Heart right ventricle (tissue), 16 donors: Measurements from ENCODE around the gene MPI. TPM values are rescaled to one million over a fixed set of nuclear protein-coding genes. Genes with fewer than 3 reads are reported as not detected.

Source experiments
- ATAC-seq, 8 donors: fragments of 200-7000 bp; cut with Tn5 transposase; one replicate each; pipeline ENCODE4 v1.9.1; 2020; ENCODE audit warnings: mild to moderate bottlenecking in 8 of 8, moderate library complexity in 8 of 8, moderate number of reproducible peaks in 1 of 8
- DNase-seq, 2 donors: peaks; one replicate each; pipeline ENCODE4 v3.0.0-alpha.2; 2020
- H3K27ac ChIP-seq, 10 donors: fragments of 200-600 bp; sonication (generic) in 2 of 10; one replicate each; pipeline versions ENCODE4 v1.5.0 to v1.8.0; 2020 to 2022; ENCODE audit warnings: mild to moderate bottlenecking in 3 of 10
- H3K27me3 ChIP-seq, 7 donors: fragments of 200-600 bp; one replicate each; pipeline ENCODE4 v1.8.0; 2021 to 2022; ENCODE audit warnings: mild to moderate bottlenecking in 2 of 7
- H3K36me3 ChIP-seq, 9 donors: fragments of 200-600 bp; sonication (generic) in 1 of 9; one replicate each; pipeline versions ENCODE4 v1.5.0 to v1.8.0; 2020 to 2022; ENCODE audit warnings: mild to moderate bottlenecking in 2 of 9
- H3K4me1 ChIP-seq, 9 donors: fragments of 200-600 bp; sonication (generic) in 1 of 9; one replicate each; pipeline versions ENCODE4 v1.5.0 to v1.8.0; 2020 to 2022; ENCODE audit warnings: mild to moderate bottlenecking in 4 of 9
- H3K4me3 ChIP-seq, 10 donors: fragments of 200-600 bp; sonication (generic) in 2 of 10; one replicate each; pipeline versions ENCODE4 v1.5.0 to v1.8.0; 2020 to 2022; ENCODE audit warnings: mild to moderate bottlenecking in 7 of 10, moderate library complexity in 2 of 10
- H3K9me3 ChIP-seq, 11 donors: fragments of 200-600 bp in 10 of 11; sonication (generic) in 2 of 11; one replicate each; pipeline versions ENCODE4 v1.5.0 to v1.8.0; 2013 to 2022; ENCODE audit warnings: mild to moderate bottlenecking in 2 of 11, control low read depth in 1 of 11, moderate library complexity in 1 of 11
- WGBS, 2 donors: extraction: QIAGEN DNeasy Blood & Tissue Kit; methylation state at CpG; one replicate each; pipeline ENCODE4 v1.1.7; 2013; ENCODE audit warnings: inconsistent platforms in 1 of 2; 5-methylcytosine and 5-hydroxymethylcytosine counted together
- intact Hi-C, 10 donors: fragments of 100-400 bp; cut with DNase I; formaldehyde crosslinking; loops; one replicate each; pipeline versions ENCODE4 v1.11.1 to v1.14.2; 2022
- polyA plus RNA-seq, 2 donors: library from polyadenylated mRNA; stranded (reverse); fragments of 200-250 nt; gene quantifications; one replicate each; pipeline ENCODE4 v1.2.3, GENCODE V29; 2013
- total RNA-seq, 10 donors: library from RNA; stranded (reverse); fragmentation: NEBNext Ultra II Directional in 3 of 10; extraction: Animal tissue kit (Norgen Biotek cat#: 25700) in 3 of 10; gene quantifications; one replicate each; pipeline versions ENCODE4 v1.2.1 to v1.2.4, GENCODE V29; 2021 to 2023
- TF ChIP-seq, protein P1 (sequence below), 9 donors: fragments of 200-600 bp; sonication (generic) in 2 of 9; IDR thresholded peaks; one replicate each; pipeline versions ENCODE4 v1.5.0 to v1.8.0; 2021 to 2022; ENCODE audit warnings: antibody characterized with exemption in 9 of 9, mild to moderate bottlenecking in 5 of 9, moderate library complexity in 1 of 9
- donor health status: Arrhythmogenic right ventricular cardiomyopathy.
- donor health status: ischemic (EF 13 %, LVEDD 7.1; RV severe dilation, severe dysfunction).
- donor health status: healthy with polysubstance abuse.
- donor health status: DM: no; HTN: yes; CAD: no.
- donor health status: DM: no; HTN: no; CAD: no.
- donor health status: ischemic (EF 25% LVEDD 6.9; RV normal size, moderate dysfunction).
- donor health status: ischemic (EF 25% LVEDD 5.7; RV mildly dilated, moderate dysfunction).
- donor health status: healthy.
- donor health status: DM: yes; HTN: yes; CAD: no.
- donor health status: Ischemic cardiomyopathy.
- donor health status: ischemic (EF 35%, LVEDD 5.7; RV mildly dilated, moderate dysfunction).
- donor health status: nonischemic (EF 11% LVEDD 7.7; RV severe dilation, severe dysfunction).
- donor health status: DM: yes; HTN: yes; CAD: no.
- donor health status: PGD.
- donor health status: ischemic (EF 29% LVEDD 5.4; RV normal size, mild dysfunction).
- donor health status: nonischemic (EF 23%, LVEDD 6.1; RV moderate dilation, normal function).

MPI gene
- total and polyA plus RNA-seq, 12 donors, result 24.4 to 86.4 (median 54.5) TPM

DNA sequence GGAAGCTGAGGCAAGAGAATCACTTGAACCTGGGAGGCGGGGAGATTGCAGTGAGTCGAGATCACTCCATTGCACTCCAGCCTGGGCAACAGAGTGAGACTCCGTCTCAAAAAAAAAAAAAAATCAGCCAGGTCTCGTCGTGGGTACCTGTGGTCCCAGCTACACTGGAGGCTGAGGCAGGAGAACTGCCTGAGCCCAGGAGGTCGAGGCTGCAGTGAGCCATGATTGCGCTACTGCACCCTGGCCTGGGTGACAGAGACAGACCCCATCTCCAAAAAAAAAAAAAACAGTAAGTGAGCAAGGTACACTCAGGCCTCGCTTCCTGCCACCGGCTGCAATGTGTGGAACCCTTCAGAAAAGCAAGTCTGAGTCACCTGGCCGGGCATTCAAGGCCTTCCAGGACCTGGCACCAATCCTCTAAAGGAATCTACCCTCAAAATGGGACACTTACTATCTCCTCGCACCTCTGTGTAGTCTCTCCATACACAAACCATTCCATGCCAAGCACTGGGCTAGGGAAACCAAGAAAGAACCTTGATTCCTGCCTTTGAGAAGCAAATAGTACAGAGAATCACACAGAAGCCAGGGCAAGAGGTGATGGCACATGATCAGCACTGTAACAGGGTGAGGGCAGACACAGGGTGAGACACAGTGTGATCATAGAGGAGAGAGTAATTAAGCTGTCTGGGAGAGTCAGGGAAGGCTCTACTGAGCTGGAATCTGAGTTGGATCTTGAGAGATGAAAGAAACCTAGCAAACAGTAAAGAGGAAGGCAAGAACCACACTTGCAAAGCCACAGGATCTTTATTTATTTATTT is 26.4 kb upstream of the MPI start:
- TF ChIP-seq, protein P1, sequence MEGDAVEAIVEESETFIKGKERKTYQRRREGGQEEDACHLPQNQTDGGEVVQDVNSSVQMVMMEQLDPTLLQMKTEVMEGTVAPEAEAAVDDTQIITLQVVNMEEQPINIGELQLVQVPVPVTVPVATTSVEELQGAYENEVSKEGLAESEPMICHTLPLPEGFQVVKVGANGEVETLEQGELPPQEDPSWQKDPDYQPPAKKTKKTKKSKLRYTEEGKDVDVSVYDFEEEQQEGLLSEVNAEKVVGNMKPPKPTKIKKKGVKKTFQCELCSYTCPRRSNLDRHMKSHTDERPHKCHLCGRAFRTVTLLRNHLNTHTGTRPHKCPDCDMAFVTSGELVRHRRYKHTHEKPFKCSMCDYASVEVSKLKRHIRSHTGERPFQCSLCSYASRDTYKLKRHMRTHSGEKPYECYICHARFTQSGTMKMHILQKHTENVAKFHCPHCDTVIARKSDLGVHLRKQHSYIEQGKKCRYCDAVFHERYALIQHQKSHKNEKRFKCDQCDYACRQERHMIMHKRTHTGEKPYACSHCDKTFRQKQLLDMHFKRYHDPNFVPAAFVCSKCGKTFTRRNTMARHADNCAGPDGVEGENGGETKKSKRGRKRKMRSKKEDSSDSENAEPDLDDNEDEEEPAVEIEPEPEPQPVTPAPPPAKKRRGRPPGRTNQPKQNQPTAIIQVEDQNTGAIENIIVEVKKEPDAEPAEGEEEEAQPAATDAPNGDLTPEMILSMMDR (IDR thresholded peaks at IDR 0.05), result no peak
- Histone ChIP-seq H3K4me3 (no peak overlapping the region), H3K27me3 (no peaks in the 10 kb centered on the region), H3K4me1 (peaks cover 13 to 71% (median 46%) of the 10 kb centered on the region in 9 donors), H3K9me3 (no peaks in the 10 kb centered on the region), H3K36me3 (peaks cover 0 to 18% (median 0%) of the 10 kb centered on the region in 9 donors), H3K27ac (peak overlapping the region in 3 of 10 donors; percentile 6 to 39 (median 21))
- DNase-seq, result no peak
- intact Hi-C loops, result no loop called here
- ATAC-seq, result peak in 2 of 8 donors; percentile 32 to 52
- 74 to 81% methylated on average over 11 of the region's 11 CpGs for WGBS, 2 donors

- ATAC-seq (no peak), DNase-seq (no peak)
- H3K27me3 ChIP-seq, result no peaks in the 10 kb centered on the region
- 89 to 90% methylated on average over 6 of the region's 6 CpGs for WGBS, 2 donors
- no peak overlapping the region for H3K4me3 ChIP-seq
- TF ChIP-seq, protein P1 (IDR thresholded peaks at IDR 0.05), result no peak
- intact Hi-C loops, result no loop called here
- peaks cover 12 to 71% (median 48%) of the 10 kb centered on the region in 9 donors for H3K4me1 ChIP-seq
- H3K27ac ChIP-seq, result no peak overlapping the region
- peaks cover 0 to 22% (median 0%) of the 10 kb centered on the region in 9 donors for H3K36me3 ChIP-seq
- H3K9me3 ChIP-seq, result no peaks in the 10 kb centered on the region
Measured at GRCh38 chr15:74864296-74864695, 25.5 kb upstream of the MPI start.

- Histone ChIP-seq H3K27me3 (no peaks in the 10 kb centered on the region), H3K27ac (no peak overlapping the region), H3K4me3 (no peak overlapping the region), H3K9me3 (no peaks in the 10 kb centered on the region), H3K36me3 (peaks cover 0 to 22% (median 0%) of the 10 kb centered on the region in 9 donors), H3K4me1 (peaks cover 15 to 71% (median 51%) of the 10 kb centered on the region in 9 donors)
- no peak for ATAC-seq
- WGBS, 2 donors, result 88 to 90% methylated on average over 2 of the region's 2 CpGs
- no peak for DNase-seq
- TF ChIP-seq, protein P1 (IDR thresholded peaks at IDR 0.05), result no peak
- intact Hi-C loops, result no loop called here
Measured at GRCh38 chr15:74865316-74865715, 24.5 kb upstream of the MPI start.

DNA sequence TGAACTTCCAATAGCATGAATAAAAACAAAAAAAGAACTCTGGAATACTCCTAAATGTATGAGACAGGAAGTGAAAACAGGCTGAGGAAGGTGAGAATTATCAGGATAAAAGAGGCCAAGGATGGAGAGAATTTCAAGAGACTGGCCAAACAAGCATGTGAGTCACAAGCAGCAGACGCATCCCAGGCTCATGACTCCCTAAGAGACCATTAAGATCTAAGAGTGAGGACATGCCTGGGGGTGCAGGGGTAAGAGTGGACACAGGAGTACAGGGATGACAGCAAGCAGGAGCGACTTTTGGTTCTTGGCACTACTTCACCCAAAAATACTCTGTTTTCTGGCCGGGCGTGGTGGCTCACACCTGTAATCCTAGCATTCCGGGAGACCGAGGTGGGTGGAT is 23.8 kb upstream of the MPI start:
- no peak for ATAC-seq
- TF ChIP-seq, protein P1 (IDR thresholded peaks at IDR 0.05), result no peak
- Histone ChIP-seq H3K27ac (peak overlapping the region in 5 of 10 donors; percentile 22 to 50 (median 26)), H3K4me1 (peaks cover 21 to 79% (median 59%) of the 10 kb centered on the region in 9 donors), H3K27me3 (no peaks in the 10 kb centered on the region), H3K36me3 (peaks cover 0 to 22% (median 0%) of the 10 kb centered on the region in 9 donors), H3K4me3 (no peak overlapping the region), H3K9me3 (no peaks in the 10 kb centered on the region)
- WGBS, 2 donors, result 63 to 72% methylated on average over 6 of the region's 6 CpGs
- intact Hi-C loops, result no loop called here
- no peak for DNase-seq
